Measurements from ENCODE around the gene CLIP4. TPM values are rescaled to one million over a fixed set of nuclear protein-coding genes. Genes with fewer than 3 reads are reported as not detected.

Gene CLIP4
- total and polyA plus RNA-seq, 2 of the 13 experiments (the other 11 are each of a cell fraction or from before 2014, with no cell fraction given): 0.46 to 0.49 TPM

- TF ChIP-seq HMGXB4 (CRISPR knock-in tag; IDR thresholded peaks at IDR 0.05; ENCODE audit: borderline replicate concordance in 1 of 2, low read depth in 1 of 2) (peak in 1 of 2 experiments; percentile 57; a peak in 1 of 4 replicates), ZNF615 (CRISPR knock-in tag; IDR thresholded peaks at IDR 0.05; ENCODE audit: borderline replicate concordance) (no peak), KLF16 (CRISPR knock-in tag; IDR thresholded peaks at IDR 0.05) (peak in 1 of 2 experiments; percentile 75; a peak in 1 of 4 replicates), ZNF616 (CRISPR knock-in tag; IDR thresholded peaks at IDR 0.05; ENCODE audit: low read depth) (no peak), NCOA1 (CRISPR knock-in tag; IDR thresholded peaks at IDR 0.05) (no peak), ZNF207 (IDR thresholded peaks at IDR 0.05; ENCODE audit: borderline replicate concordance) (no peak), CAMTA2 (CRISPR knock-in tag; IDR thresholded peaks at IDR 0.05; ENCODE audit: borderline replicate concordance) (no peak), MED1 (CRISPR knock-in tag; IDR thresholded peaks at IDR 0.05) (peak; percentile 30; the same call in 1 of the 2 replicates), ZNF382 (CRISPR knock-in tag; IDR thresholded peaks at IDR 0.05; ENCODE audit: borderline replicate concordance) (no peak), FOSL1 (CRISPR knock-in tag; IDR thresholded peaks at IDR 0.05; ENCODE audit: borderline replicate concordance) (no peak), ZNF142 (CRISPR knock-in tag; IDR thresholded peaks at IDR 0.05) (no peak), ZBTB42 (CRISPR knock-in tag; IDR thresholded peaks at IDR 0.05) (no peak), ZFP36L1 (CRISPR knock-in tag; IDR thresholded peaks at IDR 0.05) (peak; percentile 48; the same call in 1 of the 2 replicates), SIX1 (CRISPR knock-in tag; IDR thresholded peaks at IDR 0.05; ENCODE audit: borderline replicate concordance) (peak; percentile 91; the same call in 1 of the 2 replicates), ZNF574 (CRISPR knock-in tag; IDR thresholded peaks at IDR 0.05) (no peak), E2F5 (CRISPR knock-in tag; conservative IDR thresholded peaks at IDR 0.05) (no peak), NFYB (CRISPR knock-in tag; IDR thresholded peaks at IDR 0.05) (no peak)
Measured at GRCh38 chr2:29165362-29166241, 50.4 kb downstream of the CLIP4 start (continued).
